GM13976 (cell line): Measurements from ENCODE around the gene TBC1D3.
"Not testable (repeated sequence)": the region's sequence is repeated elsewhere in the genome, so short reads cannot be mapped to it uniquely, and the experiment has no call there.

ENCODE experiments used
- DNase-seq: peaks from one replicate; pipeline ENCODE4 v3.0.0; 2012; ENCODE audit warnings: low spot score
- in situ Hi-C: fragments of 300-500 bp; cut with MboI; formaldehyde crosslinking; loops from one replicate; pipeline ENCODE4 v1.12.0; 2022; ENCODE audit warnings: low sequenced_read_pairs, mixed read lengths, inconsistent platforms; ENCODE audit not compliant: unreplicated experiment

Gene TBC1D3

DNA sequence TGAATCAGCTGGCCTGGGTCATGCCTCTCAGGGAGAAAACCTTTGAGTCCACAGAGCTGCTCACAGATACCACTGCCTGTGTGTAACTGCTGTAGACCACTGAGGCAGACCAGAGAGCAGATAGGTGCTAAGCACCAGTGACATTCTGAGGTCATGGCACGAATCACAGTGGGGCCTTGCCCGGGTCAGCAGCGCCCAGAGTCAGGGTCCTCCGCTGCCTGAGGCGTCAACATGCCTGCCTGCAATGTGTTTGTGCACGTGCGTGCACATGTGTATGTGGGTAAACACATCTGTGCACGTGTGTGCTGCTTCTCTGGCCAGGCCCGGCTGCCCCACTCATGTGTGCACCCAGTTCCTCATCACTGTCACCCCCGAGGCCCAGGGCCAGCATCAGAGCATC is at the start of gene TBC1D3:
TBC1D3 (minus strand) TSS at position 101 of the 400 bp plus-strand sequence. CDS start 1,526 bp downstream, outside the sequence.
- DNase-seq, in situ Hi-C loops: not testable (repeated sequence)

DNA sequence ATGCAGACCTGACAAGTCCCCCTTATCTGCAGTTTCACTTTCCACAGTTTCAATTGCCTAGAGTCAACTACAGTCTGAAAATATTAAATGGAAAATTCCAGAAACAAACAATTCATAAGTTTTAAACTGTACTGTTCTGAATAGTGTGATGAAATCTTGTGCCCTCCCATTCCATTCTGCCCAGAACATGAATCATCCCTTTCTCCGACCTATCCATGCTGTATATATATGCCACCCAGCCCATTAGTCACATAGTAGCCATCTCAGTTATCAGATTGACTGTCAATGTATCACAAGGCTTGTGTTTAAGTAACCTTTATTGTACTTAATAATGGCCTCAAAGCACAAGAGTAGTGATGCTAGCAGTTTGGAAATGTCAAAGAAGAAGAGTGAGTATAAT is 40.4 kb upstream of the TBC1D3 start:
- in situ Hi-C loops, DNase-seq: not testable (repeated sequence)

DNA sequence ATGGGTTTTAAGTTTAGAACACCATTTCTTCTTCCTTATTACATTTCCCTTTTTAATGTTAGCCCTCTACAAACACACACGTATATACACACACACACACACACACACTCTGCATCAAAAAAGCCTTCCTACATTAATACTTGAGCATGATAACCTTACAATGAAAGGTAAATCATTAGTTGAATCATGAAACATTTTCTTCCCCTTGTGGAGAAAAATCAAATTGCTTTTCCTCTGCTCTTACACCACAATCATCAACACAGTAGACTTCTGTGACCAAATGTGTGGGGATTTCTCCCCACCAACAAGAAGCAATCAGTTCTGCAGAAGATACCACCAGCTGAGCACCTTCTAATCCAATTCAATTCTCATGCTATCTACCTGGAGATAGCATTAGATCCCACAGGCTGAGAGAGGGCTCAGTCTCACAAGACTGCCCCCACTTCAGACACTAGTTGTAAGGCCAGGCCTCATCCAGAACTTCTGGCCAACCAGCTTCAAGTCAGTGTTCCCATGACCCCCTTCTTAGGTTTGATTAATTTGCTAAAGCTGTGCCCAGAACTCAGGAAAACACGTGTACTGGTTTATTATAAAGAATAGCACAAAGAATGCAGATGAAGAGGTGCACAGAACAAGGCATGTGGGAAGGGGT is 33.6 kb upstream of the TBC1D3 start:
- in situ Hi-C loops, DNase-seq: not testable (repeated sequence)

DNA sequence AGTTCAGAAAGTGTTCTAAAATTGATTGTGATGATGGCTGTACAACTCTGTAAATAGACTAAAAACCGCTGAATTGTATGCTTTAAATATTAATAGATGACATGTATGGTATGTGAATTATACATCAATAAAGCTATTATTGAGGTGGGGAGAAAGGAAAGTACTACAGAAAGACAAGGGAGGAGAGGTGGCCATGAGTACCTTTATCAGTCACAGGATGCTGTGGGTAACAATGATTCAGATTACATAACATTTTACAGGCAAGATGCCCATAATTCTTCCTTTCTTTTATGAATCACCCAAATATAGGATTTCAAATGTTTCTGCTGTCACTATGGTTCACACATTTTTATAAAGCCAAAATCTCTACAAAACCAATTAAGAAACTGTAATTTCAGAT is 28.5 kb upstream of the TBC1D3 start:
- in situ Hi-C loops, DNase-seq: not testable (repeated sequence)

DNA sequence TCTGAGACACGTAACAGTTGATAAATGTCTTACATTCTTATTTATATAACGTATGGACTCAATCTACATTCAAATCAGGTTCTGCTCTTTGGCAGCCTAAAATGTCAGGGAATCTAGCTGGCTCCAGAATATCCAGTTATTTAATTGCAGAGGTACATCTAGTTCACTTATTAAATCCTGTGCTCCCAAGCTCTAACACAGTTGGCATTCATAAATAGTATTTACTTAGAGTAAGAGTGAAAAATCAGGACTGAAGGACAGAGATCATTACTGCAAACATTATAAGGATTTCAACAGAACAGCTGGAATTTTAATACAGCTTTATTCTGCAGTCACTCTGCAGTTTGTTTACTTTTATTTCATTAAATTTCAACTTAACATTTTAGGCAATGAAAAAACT is 7.9 kb upstream of the TBC1D3 start:
- in situ Hi-C loops, DNase-seq: not testable (repeated sequence)

DNA sequence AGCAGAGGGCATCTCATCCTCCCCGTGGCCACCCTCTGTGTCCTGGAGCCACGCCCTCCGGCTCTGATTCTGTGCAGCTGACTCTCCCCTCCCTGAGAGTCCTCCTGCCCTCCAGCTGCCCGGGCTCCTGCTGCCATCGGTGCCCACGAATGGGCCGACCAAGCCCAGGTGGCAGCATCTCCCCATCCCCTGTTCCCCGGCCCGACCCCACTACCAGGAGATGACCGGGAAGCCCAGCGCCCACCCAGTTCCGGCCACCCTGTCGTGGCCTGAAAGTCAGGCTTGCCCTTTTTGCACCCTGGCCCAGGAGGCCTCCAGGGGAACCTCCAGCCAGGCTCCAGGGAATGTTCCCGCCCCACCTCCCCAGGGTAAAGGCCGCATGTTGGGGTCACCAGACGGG is 57.5 kb downstream of the TBC1D3 start:
- DNase-seq, in situ Hi-C loops: not testable (repeated sequence)
